H1 (cell line): ENCODE results near the gene SLC39A11. TPM values are rescaled to one million over a fixed set of nuclear protein-coding genes. Genes with fewer than 3 reads are reported as not detected.

Experiments
- ATF3 ChIP-seq: IDR thresholded peaks from 2 replicates; pipeline ENCODE4 v1.6.1; 2011; ENCODE audit warnings: low read depth, mild to moderate bottlenecking, low read length; ENCODE audit not compliant: insufficient read depth
- HDAC2 ChIP-seq, 2 experiments: fragments of 300-600 bp in 1 of 2; sonication (generic) in 1 of 2; IDR thresholded peaks; 2 replicates each; pipeline ENCODE4 v1.6.1; 2011 to 2012; ENCODE audit warnings: low read depth in 2 of 2, low read length in 2 of 2, mild to moderate bottlenecking in 2 of 2, moderate library complexity in 2 of 2, borderline replicate concordance in 1 of 2, inconsistent platforms in 1 of 2
- SIRT6 ChIP-seq: IDR thresholded peaks from one replicate; pipeline ENCODE4 v1.7.1; 2012; ENCODE audit warnings: low read length, inconsistent platforms
- polyA plus RNA-seq, 7 experiments: library from polyadenylated mRNA; depleted of rRNA in 3 of 7; stranded (reverse) in 5 of 7; unstranded in 2 of 7; fragments of >200 nt in 5 of 7; fragments of 200-250 nt in 2 of 7; gene quantifications; 1 replicate in 5 of 7; 2 replicates in 1 of 7; 4 replicates in 1 of 7; pipeline versions ENCODE4 v1.2.1 to v1.2.3, GENCODE V29; 2011 to 2013; ENCODE audit warnings: missing spikeins in 2 of 7, mixed read lengths in 2 of 7
- total RNA-seq: library from RNA; stranded (reverse); fragmentation: NEBNext Ultra II Directional; extraction: Animal tissue kit (Norgen Biotek cat#: 25700); gene quantifications from 2 replicates; pipeline ENCODE4 v1.2.1, GENCODE V29; 2021

SLC39A11 gene
- total and polyA plus RNA-seq, 2 of the 8 experiments (the other 6 are each of a cell fraction or from before 2014, with no cell fraction given), result 12.2 to 19.6 TPM

- no peak for TF ChIP-seq ATF3
- no peak for TF ChIP-seq HDAC2 (IDR thresholded peaks at IDR 0.05; ENCODE audit: borderline replicate concordance in 1 of 2, low read depth in 2 of 2, low read length in 2 of 2)
- no peak for TF ChIP-seq SIRT6
These were observed 478.6 kb downstream of the SLC39A11 start (continued) for GRCh38 chr17:72613806-72614292.
